Measurements from ENCODE around the gene MIOS.

GRCh38 chr7:7577888-7578287 lies 11.2 kb downstream of the MIOS start:
- TF ChIP-seq JUN (IDR thresholded peaks at IDR 0.05; ENCODE audit: low read depth, low read length) = no peak
- TF ChIP-seq, protein P1, sequence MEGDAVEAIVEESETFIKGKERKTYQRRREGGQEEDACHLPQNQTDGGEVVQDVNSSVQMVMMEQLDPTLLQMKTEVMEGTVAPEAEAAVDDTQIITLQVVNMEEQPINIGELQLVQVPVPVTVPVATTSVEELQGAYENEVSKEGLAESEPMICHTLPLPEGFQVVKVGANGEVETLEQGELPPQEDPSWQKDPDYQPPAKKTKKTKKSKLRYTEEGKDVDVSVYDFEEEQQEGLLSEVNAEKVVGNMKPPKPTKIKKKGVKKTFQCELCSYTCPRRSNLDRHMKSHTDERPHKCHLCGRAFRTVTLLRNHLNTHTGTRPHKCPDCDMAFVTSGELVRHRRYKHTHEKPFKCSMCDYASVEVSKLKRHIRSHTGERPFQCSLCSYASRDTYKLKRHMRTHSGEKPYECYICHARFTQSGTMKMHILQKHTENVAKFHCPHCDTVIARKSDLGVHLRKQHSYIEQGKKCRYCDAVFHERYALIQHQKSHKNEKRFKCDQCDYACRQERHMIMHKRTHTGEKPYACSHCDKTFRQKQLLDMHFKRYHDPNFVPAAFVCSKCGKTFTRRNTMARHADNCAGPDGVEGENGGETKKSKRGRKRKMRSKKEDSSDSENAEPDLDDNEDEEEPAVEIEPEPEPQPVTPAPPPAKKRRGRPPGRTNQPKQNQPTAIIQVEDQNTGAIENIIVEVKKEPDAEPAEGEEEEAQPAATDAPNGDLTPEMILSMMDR (IDR thresholded peaks at IDR 0.05; ENCODE audit: control extremely low read depth in 1 of 3, insufficient read depth in 1 of 3, low read depth in 1 of 3, low read length in 3 of 3) = no peak
- TF ChIP-seq SIN3A (conservative IDR thresholded peaks at IDR 0.05 in 1 of 2, IDR thresholded peaks at IDR 0.05 in 1 of 2; ENCODE audit: low read depth in 1 of 2, low read length in 2 of 2) = no peak
- no peak for TF ChIP-seq POLR2A (IDR thresholded peaks at IDR 0.05; ENCODE audit: control extremely low read depth in 1 of 2, low read depth in 2 of 2, low read length in 2 of 2)
- no peak for TF ChIP-seq SP1 (IDR thresholded peaks at IDR 0.05; ENCODE audit: low read depth, low read length)
- no peak for TF ChIP-seq ZNF274 (IDR thresholded peaks at IDR 0.05; ENCODE audit: borderline replicate concordance, extremely low read depth, low read length)
- TF ChIP-seq EP300 (IDR thresholded peaks at IDR 0.05; ENCODE audit: borderline replicate concordance in 1 of 2, low read depth in 2 of 2, low read length in 2 of 2) = no peak
- no peak for TF ChIP-seq RNF2 (IDR thresholded peaks at IDR 0.05; ENCODE audit: borderline replicate concordance, low read depth, low read length, missing control alignments, poor library complexity, severe bottlenecking)
- no peak for TF ChIP-seq BRCA1 (IDR thresholded peaks at IDR 0.05; ENCODE audit: low read depth, low read length)
- no peak for TF ChIP-seq SAP30 (IDR thresholded peaks at IDR 0.05; ENCODE audit: insufficient read depth, insufficient replicate concordance, low read length)
- no peak for TF ChIP-seq POLR2AphosphoS5 (IDR thresholded peaks at IDR 0.05; ENCODE audit: low read depth, low read length)
- no peak for TF ChIP-seq GTF2F1 (IDR thresholded peaks at IDR 0.05; ENCODE audit: borderline replicate concordance, low read depth, low read length)
- no peak for TF ChIP-seq TAF1 (IDR thresholded peaks at IDR 0.05; ENCODE audit: low read depth, low read length)

Measured in H1 (cell line).